Measurements from ENCODE around the gene ARVCF. TPM values are rescaled to one million over a fixed set of nuclear protein-coding genes. Genes with fewer than 3 reads are reported as not detected.

The ARVCF gene
- total and polyA plus RNA-seq, 7 donors, result 3.6 to 28.0 (median 8.7) TPM

DNA sequence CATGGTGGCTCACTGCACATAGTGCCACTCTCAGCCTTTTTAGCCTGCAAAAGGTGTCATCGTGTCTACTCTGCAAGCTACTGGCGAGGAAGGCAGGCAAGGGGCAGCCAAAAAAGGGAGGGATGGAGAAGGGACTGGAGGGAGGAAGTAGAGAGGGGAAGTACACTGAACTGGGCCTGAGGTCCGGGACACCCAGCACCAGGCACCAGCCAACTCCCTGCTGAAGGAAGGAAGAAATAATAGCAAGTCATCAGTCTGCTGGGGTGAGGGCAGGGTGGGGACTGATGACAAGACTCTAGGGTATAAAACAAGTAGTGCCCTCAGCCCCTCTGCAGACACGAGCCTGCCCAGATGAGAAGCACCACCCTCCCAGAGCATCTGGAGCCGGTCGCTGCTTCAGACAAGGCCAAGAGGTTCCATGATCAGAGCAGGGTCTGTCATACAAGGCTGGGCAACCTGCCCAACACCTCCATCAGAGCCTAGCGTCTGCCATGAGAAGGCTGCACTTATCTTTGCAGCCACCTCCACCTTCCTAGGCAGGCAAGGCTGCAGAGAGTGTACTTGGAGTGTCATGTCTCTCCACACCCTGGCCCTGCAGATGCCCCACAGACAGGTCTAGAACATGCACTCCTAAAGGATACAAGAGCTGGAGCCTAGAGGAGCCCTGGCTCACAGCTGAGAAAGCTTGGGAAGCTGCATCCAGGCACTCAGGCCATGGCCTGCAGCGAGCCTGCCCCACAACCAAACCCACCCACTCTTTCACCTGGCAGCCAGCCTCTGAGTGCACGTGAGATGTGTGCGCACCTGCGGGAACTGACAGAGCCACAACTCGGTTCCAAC is 84.0 kb downstream of the ARVCF start:
- H3K4me1 ChIP-seq, result peaks cover 4% of the 10 kb centered on the region
- DNase-seq, result no peak
- intact Hi-C loops (cut with DNase I), result no loop called here
- WGBS, 3 donors, result 51 to 73% (median 63%) methylated on average over 12 of the region's 12 CpGs
- H3K36me3 ChIP-seq (ENCODE audit: insufficient read depth in 1 of 2, low read depth in 1 of 2), result peaks cover 0 to 20% of the 10 kb centered on the region in 2 donors
- no peak overlapping the region for H3K27ac ChIP-seq
- TF ChIP-seq, protein P1, sequence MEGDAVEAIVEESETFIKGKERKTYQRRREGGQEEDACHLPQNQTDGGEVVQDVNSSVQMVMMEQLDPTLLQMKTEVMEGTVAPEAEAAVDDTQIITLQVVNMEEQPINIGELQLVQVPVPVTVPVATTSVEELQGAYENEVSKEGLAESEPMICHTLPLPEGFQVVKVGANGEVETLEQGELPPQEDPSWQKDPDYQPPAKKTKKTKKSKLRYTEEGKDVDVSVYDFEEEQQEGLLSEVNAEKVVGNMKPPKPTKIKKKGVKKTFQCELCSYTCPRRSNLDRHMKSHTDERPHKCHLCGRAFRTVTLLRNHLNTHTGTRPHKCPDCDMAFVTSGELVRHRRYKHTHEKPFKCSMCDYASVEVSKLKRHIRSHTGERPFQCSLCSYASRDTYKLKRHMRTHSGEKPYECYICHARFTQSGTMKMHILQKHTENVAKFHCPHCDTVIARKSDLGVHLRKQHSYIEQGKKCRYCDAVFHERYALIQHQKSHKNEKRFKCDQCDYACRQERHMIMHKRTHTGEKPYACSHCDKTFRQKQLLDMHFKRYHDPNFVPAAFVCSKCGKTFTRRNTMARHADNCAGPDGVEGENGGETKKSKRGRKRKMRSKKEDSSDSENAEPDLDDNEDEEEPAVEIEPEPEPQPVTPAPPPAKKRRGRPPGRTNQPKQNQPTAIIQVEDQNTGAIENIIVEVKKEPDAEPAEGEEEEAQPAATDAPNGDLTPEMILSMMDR (IDR thresholded peaks at IDR 0.05), result no peak
- no peaks in the 10 kb centered on the region for H3K9me3 ChIP-seq
- H3K4me3 ChIP-seq, result no peak overlapping the region
- peak; percentile 19 to 51 (median 44) for ATAC-seq
- no peaks in the 10 kb centered on the region for H3K27me3 ChIP-seq (ENCODE audit: insufficient read depth in 3 of 3, low read length in 2 of 3)

DNA sequence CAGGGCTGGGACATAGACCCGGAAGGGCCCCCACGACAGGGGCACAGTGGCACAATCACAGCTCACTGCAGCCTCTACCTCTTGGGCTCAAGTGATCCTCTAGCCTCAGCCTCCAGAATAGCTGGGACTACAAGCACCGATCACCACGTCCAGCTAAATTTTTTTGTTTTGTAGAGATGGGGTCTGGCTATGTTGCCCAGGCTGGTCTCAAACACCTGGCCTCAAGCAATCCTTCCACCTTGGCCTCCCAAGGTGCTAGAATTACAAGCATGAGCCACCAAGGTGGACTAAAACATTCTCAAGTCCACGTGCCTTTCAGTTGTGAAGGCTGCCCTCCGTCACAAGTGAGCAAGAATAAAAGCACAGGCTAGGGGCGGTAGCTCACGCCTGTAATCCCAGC is 85.1 kb downstream of the ARVCF start:
- H3K4me3 ChIP-seq, result no peak overlapping the region
- WGBS, 3 donors, result 95% methylated on average over 8 of the region's 8 CpGs
- H3K4me1 ChIP-seq, result peaks cover 4% of the 10 kb centered on the region
- ATAC-seq (no peak), DNase-seq (no peak)
- H3K27ac ChIP-seq, result no peak overlapping the region
- H3K36me3 ChIP-seq (ENCODE audit: insufficient read depth in 1 of 2, low read depth in 1 of 2), result peaks cover 0 to 13% of the 10 kb centered on the region in 2 donors
- H3K27me3 ChIP-seq (ENCODE audit: insufficient read depth in 3 of 3, low read length in 2 of 3), result no peaks in the 10 kb centered on the region
- intact Hi-C loops (cut with DNase I), result no loop called here
- TF ChIP-seq, protein P1 (IDR thresholded peaks at IDR 0.05), result no peak
- no peaks in the 10 kb centered on the region for H3K9me3 ChIP-seq

DNA sequence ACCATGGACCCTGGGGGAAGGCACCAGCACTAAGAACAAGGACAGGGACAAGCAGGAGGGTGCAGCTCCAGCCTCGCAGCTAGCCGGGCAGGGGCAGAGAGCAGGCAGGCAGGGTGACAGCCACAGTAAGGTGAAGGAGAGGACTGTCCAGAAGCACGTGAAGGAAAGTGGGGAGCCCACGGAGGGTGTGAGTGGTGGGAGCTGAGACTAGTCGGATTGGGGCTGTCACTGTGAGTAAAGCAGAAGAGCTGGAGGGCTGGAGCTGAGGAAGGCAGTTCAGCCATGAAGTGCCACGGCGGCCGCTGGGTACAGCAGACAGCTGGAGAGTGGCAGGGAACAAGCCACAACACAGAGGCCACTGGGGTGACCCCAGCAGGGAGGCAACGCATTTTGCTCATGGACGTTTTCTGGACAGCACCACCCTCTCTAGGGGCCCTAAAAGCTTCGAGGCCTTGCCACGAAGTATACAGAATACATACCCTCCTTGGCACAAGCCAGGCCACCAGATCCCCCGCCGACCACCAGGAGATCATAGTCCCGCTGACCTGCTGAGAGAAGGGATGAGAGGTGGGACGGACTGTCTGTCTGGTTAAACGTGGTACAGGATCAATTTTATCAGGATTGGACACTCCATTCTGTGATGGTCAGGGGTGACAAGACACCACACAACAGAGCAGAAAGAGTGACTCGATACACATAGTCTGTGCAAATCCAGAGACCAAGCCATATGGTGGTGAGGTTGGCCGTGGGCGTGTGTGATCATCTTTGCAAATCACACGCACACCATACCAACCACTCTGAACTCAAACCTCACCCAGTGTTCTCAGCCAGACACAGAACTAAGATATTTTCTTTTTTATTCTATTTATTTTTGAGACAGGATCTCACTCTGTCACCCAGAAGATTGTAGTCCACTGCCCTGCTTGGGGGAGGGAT is 85.8 kb downstream of the ARVCF start:
- H3K9me3 ChIP-seq, result no peaks in the 10 kb centered on the region
- TF ChIP-seq, protein P1 (IDR thresholded peaks at IDR 0.05), result no peak
- no peaks in the 10 kb centered on the region for H3K27me3 ChIP-seq (ENCODE audit: insufficient read depth in 3 of 3, low read length in 2 of 3)
- no peak for ATAC-seq
- H3K36me3 ChIP-seq (ENCODE audit: insufficient read depth in 1 of 2, low read depth in 1 of 2), result peaks cover 0 to 10% of the 10 kb centered on the region in 2 donors
- 90 to 92% (median 91%) methylated on average over 21 of the region's 21 CpGs for whole genome bisulfite sequencing, 3 donors
- H3K4me3 ChIP-seq, result no peak overlapping the region
- intact Hi-C loops (cut with DNase I), result no loop called here
- peaks cover 4% of the 10 kb centered on the region for H3K4me1 ChIP-seq
- H3K27ac ChIP-seq, result no peak overlapping the region
- DNase-seq, result no peak

DNA sequence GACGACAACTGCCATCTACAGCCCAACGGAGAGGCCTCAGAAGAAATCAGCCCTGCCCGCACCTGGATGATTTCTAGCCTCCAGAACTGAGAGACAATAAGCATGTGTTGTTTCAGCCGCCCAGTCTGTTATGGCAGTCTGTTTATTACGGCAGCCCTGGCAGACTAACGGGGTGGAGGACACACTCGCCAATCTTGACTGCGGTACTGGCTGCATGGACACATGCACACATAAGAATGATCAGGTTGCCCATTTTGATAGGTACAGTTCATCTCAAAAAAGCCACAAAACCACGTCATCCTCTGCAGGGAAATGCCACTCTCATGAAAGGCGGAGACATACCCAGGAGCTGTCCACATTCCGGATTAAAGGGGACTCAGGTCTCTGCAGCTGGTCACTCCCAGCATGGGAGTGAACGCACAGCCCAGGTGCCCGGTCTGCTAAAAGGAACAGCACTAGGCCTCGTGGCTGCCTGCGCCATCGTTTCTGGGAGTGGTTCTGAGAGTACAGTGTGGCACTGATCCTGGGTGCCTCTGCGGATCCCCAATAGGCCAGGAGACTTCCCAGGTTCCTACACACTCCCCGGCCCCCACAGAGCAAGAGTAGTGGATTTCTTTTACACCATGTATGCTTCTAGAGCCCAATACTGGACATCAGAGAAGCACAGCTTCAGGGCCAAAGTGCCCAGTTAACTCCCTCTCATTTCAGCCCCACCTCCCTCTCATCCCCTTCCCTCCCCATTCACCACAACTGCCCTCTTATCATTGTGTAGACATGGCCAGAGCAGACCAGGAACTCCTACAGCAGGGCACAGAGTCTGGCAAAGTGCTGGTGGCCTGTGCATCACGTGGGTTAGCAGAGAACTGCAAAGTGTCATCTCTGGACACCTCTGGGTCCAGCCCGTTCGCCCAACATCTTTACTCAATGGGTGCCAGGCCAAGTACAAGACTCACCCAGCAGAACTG is 86.8 kb downstream of the ARVCF start:
- Histone ChIP-seq H3K4me3 (no peak overlapping the region), H3K27me3 (ENCODE audit: insufficient read depth in 3 of 3, low read length in 2 of 3) (no peaks in the 10 kb centered on the region), H3K9me3 (no peaks in the 10 kb centered on the region), H3K27ac (no peak overlapping the region), H3K36me3 (ENCODE audit: insufficient read depth in 1 of 2, low read depth in 1 of 2) (peaks cover 0 to 10% of the 10 kb centered on the region in 2 donors), H3K4me1 (peaks cover 4% of the 10 kb centered on the region)
- DNase-seq, result no peak
- TF ChIP-seq, protein P1 (IDR thresholded peaks at IDR 0.05), result no peak
- intact Hi-C loops (cut with DNase I), result no loop called here
- no peak for ATAC-seq
- WGBS, 3 donors, result 90 to 94% (median 91%) methylated on average over 21 of the region's 21 CpGs

Data from psoas muscle (tissue), 8 donors.